Left hindlimb (tissue), 1 donor: ENCODE results near the gene METTL21A.
"Not testable (repeated sequence)": the region's sequence is repeated elsewhere in the genome, so short reads cannot be mapped to it uniquely, and the experiment has no call there.

Experiments used
- DNase-seq: peaks from one replicate; pipeline ENCODE4 v3.0.0-alpha.2; 2018

METTL21A gene

GRCh38 chr2:207625014-207625907 lies at the start of gene METTL21A:
TSS of gene METTL21A (minus strand) at chr2:207625394. CDS start at chr2:207624375, 1,019 bp downstream.
- DNase-seq: peak; percentile 90

- DNase-seq: no peak
Measured at GRCh38 chr2:207674826-207675225, 49.6 kb upstream of the METTL21A start.

- no peak for DNase-seq
Measured at GRCh38 chr2:207674266-207674774, 49.1 kb upstream of the METTL21A start.

- no peak for DNase-seq
Measured at GRCh38 chr2:207673431-207673830, 48.2 kb upstream of the METTL21A start.

GRCh38 chr2:207670887-207671286 lies 45.7 kb upstream of the METTL21A start:
- no peak for DNase-seq

- DNase-seq: no peak
Measured at GRCh38 chr2:207663870-207664545, 38.8 kb upstream of the METTL21A start.

- no peak for DNase-seq
Measured at GRCh38 chr2:207662203-207662602, 37.0 kb upstream of the METTL21A start.

- no peak for DNase-seq
Measured at GRCh38 chr2:207660994-207661393, 35.8 kb upstream of the METTL21A start.

GRCh38 chr2:207658156-207658555 lies 33.0 kb upstream of the METTL21A start:
- no peak for DNase-seq

GRCh38 chr2:207655000-207655399 lies 29.8 kb upstream of the METTL21A start:
- no peak for DNase-seq

- not testable (repeated sequence) for DNase-seq
Measured at GRCh38 chr2:207646582-207646981, 21.4 kb upstream of the METTL21A start.

GRCh38 chr2:207643892-207644291 lies 18.7 kb upstream of the METTL21A start:
- DNase-seq: no peak

- DNase-seq: no peak
Measured at GRCh38 chr2:207640661-207641060, 15.5 kb upstream of the METTL21A start.

- no peak for DNase-seq
Measured at GRCh38 chr2:207640160-207640559, 15.0 kb upstream of the METTL21A start.

GRCh38 chr2:207639288-207639687 lies 14.1 kb upstream of the METTL21A start:
- DNase-seq: not testable (repeated sequence)

- DNase-seq: no peak
Measured at GRCh38 chr2:207635468-207636200, 10.4 kb upstream of the METTL21A start.

GRCh38 chr2:207633686-207634085 lies 8.5 kb upstream of the METTL21A start:
- DNase-seq: no peak

GRCh38 chr2:207632575-207633493 lies 7.6 kb upstream of the METTL21A start:
- DNase-seq: no peak

GRCh38 chr2:207630491-207630890 lies 5.3 kb upstream of the METTL21A start:
- no peak for DNase-seq

GRCh38 chr2:207629553-207629952 lies 4.4 kb upstream of the METTL21A start:
- DNase-seq: no peak

GRCh38 chr2:207624185-207625013 lies 795 bp downstream of the METTL21A start:
- DNase-seq: peak; percentile 76
